Glutamatergic neuron (in vitro differentiated cells): ENCODE data around the gene C1QTNF1. TPM values are rescaled to one million over a fixed set of nuclear protein-coding genes. Genes with fewer than 3 reads are reported as not detected.
A peak's percentile ranks its signal among the peaks of the same experiment; 100 is the strongest.

Experiments
- DNase-seq: peaks from one replicate; pipeline ENCODE4 v3.0.0; 2022
- H3K27ac Mint-ChIP-seq: one replicate; pipeline ENCODE4 v1.8.0; 2020; ENCODE audit warnings: mild to moderate bottlenecking, mixed read lengths, inconsistent platforms; ENCODE audit not compliant: unreplicated experiment
- H3K27me3 Mint-ChIP-seq: one replicate; pipeline ENCODE4 v1.8.0; 2020; ENCODE audit warnings: mild to moderate bottlenecking, moderate library complexity, mixed read lengths, inconsistent platforms; ENCODE audit not compliant: unreplicated experiment
- H3K36me3 Mint-ChIP-seq: one replicate; pipeline ENCODE4 v1.8.0; 2020; ENCODE audit warnings: mild to moderate bottlenecking, mixed read lengths, inconsistent platforms; ENCODE audit not compliant: unreplicated experiment
- H3K4me1 Mint-ChIP-seq: one replicate; pipeline ENCODE4 v1.8.0; 2020; ENCODE audit warnings: mild to moderate bottlenecking, low read depth, mixed read lengths, inconsistent platforms; ENCODE audit not compliant: unreplicated experiment
- H3K4me3 Mint-ChIP-seq: one replicate; pipeline ENCODE4 v1.8.0; 2020; ENCODE audit warnings: mild to moderate bottlenecking, mixed read lengths, inconsistent platforms; ENCODE audit not compliant: unreplicated experiment
- H3K9me3 Mint-ChIP-seq: one replicate; pipeline ENCODE4 v1.8.0; 2020; ENCODE audit warnings: mild to moderate bottlenecking, moderate library complexity, mixed read lengths, inconsistent platforms; ENCODE audit not compliant: unreplicated experiment
- CTCF ChIP-seq: fragments of 200-600 bp; sonication (generic); IDR thresholded peaks from one replicate; pipeline ENCODE4 v1.5.0; 2021; ENCODE audit not compliant: partially characterized antibody, unreplicated experiment
- total RNA-seq: library from RNA; stranded (reverse); fragmentation: NEBNext Ultra II Directional; extraction: Animal tissue kit (Norgen Biotek cat#: 25700); gene quantifications from one replicate; pipeline ENCODE4 v1.2.1, GENCODE V29; 2021; ENCODE audit not compliant: unreplicated experiment

The C1QTNF1 gene
- total RNA-seq, 1 donor from 2014 or later: 0.15 TPM

GRCh38 chr17:79046916-79047280, 22.9 kb downstream of the C1QTNF1 start:
- no peak for TF ChIP-seq CTCF
- Mint-ChIP-seq H3K4me1 (peaks cover 24% of the 10 kb centered on the region), H3K4me3 (peak overlapping the region; percentile 69), H3K27ac (peak overlapping the region; percentile 87), H3K9me3 (peaks cover 20% of the 10 kb centered on the region), H3K27me3 (peaks cover 13% of the 10 kb centered on the region), H3K36me3 (peaks cover 9% of the 10 kb centered on the region)
- peak; percentile 54 for DNase-seq

GRCh38 chr17:79047291-79047920, 23.4 kb downstream of the C1QTNF1 start:
- Mint-ChIP-seq H3K36me3 (peaks cover 10% of the 10 kb centered on the region), H3K27me3 (peaks cover 13% of the 10 kb centered on the region), H3K27ac (peak overlapping the region; percentile 62), H3K9me3 (peaks cover 22% of the 10 kb centered on the region), H3K4me3 (peak overlapping the region; percentile 69), H3K4me1 (peaks cover 24% of the 10 kb centered on the region)
- DNase-seq: no peak
- no peak for TF ChIP-seq CTCF

- DNase-seq: no peak
- Mint-ChIP-seq H3K9me3 (peaks cover 18% of the 10 kb centered on the region), H3K27ac (no peak overlapping the region), H3K4me1 (peaks cover 22% of the 10 kb centered on the region), H3K27me3 (peaks cover 7% of the 10 kb centered on the region), H3K4me3 (no peak overlapping the region), H3K36me3 (peaks cover 10% of the 10 kb centered on the region)
- no peak for TF ChIP-seq CTCF
Observed at GRCh38 chr17:79047923-79048825, 24.2 kb downstream of the C1QTNF1 start.

DNA sequence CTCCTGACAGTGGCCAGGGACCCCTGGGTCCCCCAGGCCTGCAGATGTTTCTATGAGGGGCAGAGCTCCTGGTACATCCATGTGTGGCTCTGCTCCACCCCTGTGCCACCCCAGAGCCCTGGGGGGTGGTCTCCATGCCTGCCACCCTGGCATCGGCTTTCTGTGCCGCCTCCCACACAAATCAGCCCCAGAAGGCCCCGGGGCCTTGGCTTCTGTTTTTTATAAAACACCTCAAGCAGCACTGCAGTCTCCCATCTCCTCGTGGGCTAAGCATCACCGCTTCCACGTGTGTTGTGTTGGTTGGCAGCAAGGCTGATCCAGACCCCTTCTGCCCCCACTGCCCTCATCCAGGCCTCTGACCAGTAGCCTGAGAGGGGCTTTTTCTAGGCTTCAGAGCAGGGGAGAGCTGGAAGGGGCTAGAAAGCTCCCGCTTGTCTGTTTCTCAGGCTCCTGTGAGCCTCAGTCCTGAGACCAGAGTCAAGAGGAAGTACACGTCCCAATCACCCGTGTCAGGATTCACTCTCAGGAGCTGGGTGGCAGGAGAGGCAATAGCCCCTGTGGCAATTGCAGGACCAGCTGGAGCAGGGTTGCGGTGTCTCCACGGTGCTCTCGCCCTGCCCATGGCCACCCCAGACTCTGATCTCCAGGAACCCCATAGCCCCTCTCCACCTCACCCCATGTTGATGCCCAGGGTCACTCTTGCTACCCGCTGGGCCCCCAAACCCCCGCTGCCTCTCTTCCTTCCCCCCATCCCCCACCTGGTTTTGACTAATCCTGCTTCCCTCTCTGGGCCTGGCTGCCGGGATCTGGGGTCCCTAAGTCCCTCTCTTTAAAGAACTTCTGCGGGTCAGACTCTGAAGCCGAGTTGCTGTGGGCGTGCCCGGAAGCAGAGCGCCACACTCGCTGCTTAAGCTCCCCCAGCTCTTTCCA, 25.1 kb downstream of the C1QTNF1 start:
- peaks cover 17% of the 10 kb centered on the region for H3K36me3 Mint-ChIP-seq
- H3K9me3 Mint-ChIP-seq: peaks cover 13% of the 10 kb centered on the region
- peaks cover 3% of the 10 kb centered on the region for H3K27me3 Mint-ChIP-seq
- DNase-seq: no peak
- no peak for TF ChIP-seq CTCF
- H3K4me3 Mint-ChIP-seq: no peak overlapping the region
- no peak overlapping the region for H3K27ac Mint-ChIP-seq
- H3K4me1 Mint-ChIP-seq: peaks cover 18% of the 10 kb centered on the region
